Omental fat pad (tissue), 4 donors: Measurements from ENCODE around the gene DDR2. TPM values are rescaled to one million over a fixed set of nuclear protein-coding genes. Genes with fewer than 3 reads are reported as not detected.

ENCODE experiments used
- ATAC-seq: fragments of 150-250 bp; one replicate; pipeline ENCODE4 v1.9.1; 2016; ENCODE audit warnings: mild to moderate bottlenecking, moderate library complexity; ENCODE audit not compliant: low FRiP score
- DNase-seq: peaks from one replicate; pipeline ENCODE4 v3.0.0-alpha.2; 2019; ENCODE audit warnings: low spot score
- CTCF ChIP-seq, 3 donors: fragments of 450-650 bp; IDR thresholded peaks; one replicate each; pipeline ENCODE4 v1.5.1; 2016 to 2017; ENCODE audit warnings: antibody characterized with exemption in 3 of 3, mild to moderate bottlenecking in 3 of 3, moderate library complexity in 2 of 3
- total RNA-seq, 4 donors: library from RNA; depleted of rRNA; stranded (reverse); fragments of >200 nt; gene quantifications; one replicate each; pipeline ENCODE4 v1.1.0, GENCODE V29; 2016

The DDR2 gene
- total RNA-seq, 4 donors from 2014 or later, result 140 to 164 (median 145) TPM

GRCh38 chr1:162710780-162711465, 78.7 kb downstream of the DDR2 start:
- DNase-seq (no peak), ATAC-seq (no peak)
- no peak for TF ChIP-seq CTCF (IDR thresholded peaks at IDR 0.05)

GRCh38 chr1:162712317-162713029, 80.2 kb downstream of the DDR2 start:
- ATAC-seq (no peak), DNase-seq (no peak)
- TF ChIP-seq CTCF (IDR thresholded peaks at IDR 0.05), result no peak

- no peak for TF ChIP-seq CTCF (IDR thresholded peaks at IDR 0.05)
- no peak for ATAC-seq
- DNase-seq, result no peak
Observed at GRCh38 chr1:162716123-162716522, 83.9 kb downstream of the DDR2 start.

GRCh38 chr1:162716552-162716951, 84.3 kb downstream of the DDR2 start:
- ATAC-seq, result no peak
- no peak for DNase-seq
- TF ChIP-seq CTCF (IDR thresholded peaks at IDR 0.05), result no peak

- DNase-seq, result no peak
- no peak for ATAC-seq
- TF ChIP-seq CTCF (IDR thresholded peaks at IDR 0.05), result no peak
Observed at GRCh38 chr1:162717548-162718184, 85.4 kb downstream of the DDR2 start.

- no peak for DNase-seq
- TF ChIP-seq CTCF (IDR thresholded peaks at IDR 0.05), result no peak
Observed at GRCh38 chr1:162719678-162720077, 87.4 kb downstream of the DDR2 start.

More at GRCh38 chr1:162719678-162720077, 87.4 kb downstream of the DDR2 start:
- no peak for ATAC-seq
